Inflammatory macrophage treated with lipopolysaccharide for 1 hour (primary cell): ENCODE data around the gene OSBPL6.
"Not testable (repeated sequence)": the region's sequence is repeated elsewhere in the genome, so short reads cannot be mapped to it uniquely, and the experiment has no call there.

Experiments
- DNase-seq, 2 donors: peaks; one replicate each; pipeline ENCODE4 v3.0.0-alpha.2; 2020 to 2022

OSBPL6 gene

DNA sequence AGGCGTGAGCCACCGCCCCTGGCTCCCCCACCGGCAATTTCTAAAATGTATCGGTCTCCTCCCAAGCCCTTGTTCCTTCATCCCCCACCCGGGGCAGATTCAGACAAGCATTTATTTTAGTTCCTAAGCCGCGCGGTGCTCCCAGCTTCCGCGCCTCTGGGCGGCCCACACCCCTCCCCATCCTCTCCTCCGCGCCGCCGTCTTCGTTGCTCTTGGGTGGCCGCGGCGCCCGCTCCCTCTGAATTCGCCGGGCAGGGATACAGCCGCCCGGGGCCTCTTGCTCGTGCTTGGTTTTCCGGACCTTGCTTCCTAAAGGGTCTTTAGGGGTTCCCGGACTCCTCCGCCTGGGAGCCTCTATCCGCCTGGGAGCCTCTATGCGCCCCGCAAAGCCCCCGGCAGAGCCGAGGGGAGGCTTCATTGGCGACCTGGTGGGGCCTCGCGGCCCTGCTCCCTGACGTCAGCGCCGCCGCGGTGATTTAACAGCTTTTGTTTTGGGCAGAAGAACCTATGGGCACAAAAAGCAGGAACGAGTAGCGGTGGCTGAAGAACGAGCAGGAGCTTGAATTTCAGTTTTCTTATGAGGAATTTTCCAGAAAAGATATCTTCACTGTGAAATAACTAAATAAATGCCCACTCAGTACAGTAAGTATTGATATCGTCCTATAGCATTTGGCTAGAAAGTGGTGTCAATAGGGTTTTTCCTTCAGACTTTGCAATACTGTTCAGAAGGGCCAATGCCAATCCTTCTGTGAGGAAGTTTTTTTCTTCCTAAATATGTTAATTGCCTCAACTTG is 219.4 kb downstream of the OSBPL6 start:
- DNase-seq, result peak; percentile 65 to 77

DNA sequence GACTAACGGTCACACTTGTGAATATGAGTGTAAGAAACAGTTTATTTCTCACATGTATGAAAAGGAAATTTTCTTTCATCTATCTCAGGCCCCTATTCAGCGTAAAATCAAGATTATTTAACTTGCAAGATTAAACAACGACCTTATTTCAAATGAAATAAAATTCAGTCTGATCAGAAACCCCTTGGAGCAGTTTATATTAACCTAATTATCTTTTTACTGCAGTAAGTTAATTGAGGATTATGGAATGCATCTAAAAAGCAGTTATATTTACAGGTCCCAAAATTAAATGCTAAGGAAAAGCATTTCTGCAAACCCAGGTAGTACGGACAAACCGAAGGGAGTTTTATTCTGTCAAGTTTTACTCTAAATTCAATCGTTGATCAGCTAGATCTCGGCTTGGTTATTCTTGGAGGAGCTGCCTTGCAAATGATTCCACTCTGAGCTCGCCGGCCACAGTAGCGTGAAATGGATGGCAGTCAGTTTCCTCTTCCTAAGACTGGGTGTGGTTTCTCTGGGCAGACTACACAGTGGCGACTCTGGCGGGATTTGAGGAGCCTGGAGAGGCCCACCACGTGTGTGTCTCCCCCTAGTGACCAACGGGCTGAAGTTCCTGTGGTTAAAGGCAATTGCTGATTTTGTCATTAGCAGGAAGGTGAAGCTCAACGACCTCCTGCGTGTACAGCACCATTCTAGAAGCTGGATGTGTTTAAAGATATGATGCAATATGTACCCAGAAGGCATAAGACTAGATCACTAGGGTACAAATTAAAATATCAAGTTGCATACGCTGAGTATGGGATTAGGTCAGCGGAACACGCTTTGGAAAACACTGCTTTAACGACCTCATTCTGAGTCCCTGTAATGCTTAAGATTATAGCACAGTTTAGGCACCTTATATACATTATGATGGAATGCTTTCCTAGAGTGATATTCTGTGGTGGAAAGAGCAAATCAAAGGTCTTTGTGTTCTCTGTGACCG is 220.2 kb downstream of the OSBPL6 start:
- DNase-seq, result peak; percentile 90 to 96

DNA sequence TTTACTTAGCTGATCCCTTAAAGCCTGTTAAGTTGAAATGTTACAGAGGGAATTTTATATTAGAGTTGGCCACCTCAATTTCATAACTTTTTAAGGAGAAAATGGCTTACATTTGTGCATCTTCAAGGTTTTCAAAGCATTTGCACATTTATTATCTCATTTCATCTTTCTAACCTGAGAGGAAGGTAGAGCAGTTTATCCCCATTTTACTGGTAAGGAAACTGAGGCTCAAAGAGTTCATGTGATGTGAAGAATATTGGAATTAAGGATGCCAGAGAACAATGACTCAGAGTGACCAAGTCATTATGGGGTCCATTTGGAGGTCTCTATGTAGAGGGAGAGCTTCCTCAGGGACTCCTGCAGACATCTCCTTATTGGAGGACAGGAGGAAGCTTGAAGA is 221.7 kb downstream of the OSBPL6 start:
- DNase-seq, result no peak

DNA sequence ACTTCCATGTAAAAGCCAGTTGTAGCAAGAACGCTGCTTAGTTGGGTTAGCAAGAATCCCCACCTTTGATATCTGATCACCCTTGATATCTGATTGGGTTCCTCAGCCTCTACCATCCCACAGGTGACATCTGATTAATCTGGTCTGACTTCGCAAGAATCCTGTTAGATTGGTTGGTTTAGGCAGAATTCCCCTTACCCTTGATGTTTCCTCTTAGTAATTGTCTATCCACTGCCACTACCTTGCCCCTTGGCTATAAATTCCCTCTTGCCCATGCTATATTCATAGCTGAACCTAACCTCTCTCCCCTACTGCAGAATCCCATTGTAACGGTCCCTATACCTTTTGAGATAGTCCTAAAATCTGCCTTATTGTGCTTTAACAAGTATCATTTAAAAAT is 223.6 kb downstream of the OSBPL6 start:
- DNase-seq, result no peak

DNA sequence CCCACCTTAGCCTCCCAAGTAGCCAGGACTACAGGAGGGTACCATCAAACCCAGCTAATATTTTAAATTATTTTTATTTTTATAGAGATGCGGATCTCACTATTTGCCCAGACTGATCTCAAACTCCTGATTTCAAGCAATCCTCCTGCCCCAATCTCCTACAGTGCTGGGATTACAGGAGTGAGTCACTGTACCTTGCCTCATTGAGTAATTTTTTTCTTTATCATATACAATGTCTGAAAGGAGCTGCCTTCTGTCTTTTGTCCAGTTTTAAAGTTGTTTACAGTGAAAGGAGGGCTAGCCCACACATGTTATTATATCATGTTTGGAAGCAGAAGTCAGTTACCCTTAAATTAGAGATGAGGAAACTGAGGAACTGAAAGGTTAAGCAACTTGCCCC is 224.1 kb downstream of the OSBPL6 start:
- no peak for DNase-seq

DNA sequence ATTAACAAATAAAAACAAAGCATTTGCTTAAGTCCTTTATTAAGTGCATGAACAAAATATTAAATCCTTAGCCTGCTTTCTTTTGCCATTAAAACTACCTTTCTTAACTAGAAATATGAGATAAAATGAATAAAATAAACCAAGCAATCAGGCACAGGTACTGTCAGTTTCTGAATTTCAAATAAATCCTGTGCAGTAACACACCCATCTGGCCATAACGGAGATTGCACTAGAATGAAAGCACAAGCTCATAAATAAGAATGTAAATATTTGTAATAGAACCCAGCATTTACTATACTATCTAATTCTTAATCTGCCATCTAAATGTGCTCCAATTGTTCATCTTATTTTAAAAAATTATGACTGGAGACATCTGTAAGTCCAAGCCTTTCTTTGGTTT is 224.8 kb downstream of the OSBPL6 start:
- DNase-seq, result peak in 1 of 2 donors; percentile 6

DNA sequence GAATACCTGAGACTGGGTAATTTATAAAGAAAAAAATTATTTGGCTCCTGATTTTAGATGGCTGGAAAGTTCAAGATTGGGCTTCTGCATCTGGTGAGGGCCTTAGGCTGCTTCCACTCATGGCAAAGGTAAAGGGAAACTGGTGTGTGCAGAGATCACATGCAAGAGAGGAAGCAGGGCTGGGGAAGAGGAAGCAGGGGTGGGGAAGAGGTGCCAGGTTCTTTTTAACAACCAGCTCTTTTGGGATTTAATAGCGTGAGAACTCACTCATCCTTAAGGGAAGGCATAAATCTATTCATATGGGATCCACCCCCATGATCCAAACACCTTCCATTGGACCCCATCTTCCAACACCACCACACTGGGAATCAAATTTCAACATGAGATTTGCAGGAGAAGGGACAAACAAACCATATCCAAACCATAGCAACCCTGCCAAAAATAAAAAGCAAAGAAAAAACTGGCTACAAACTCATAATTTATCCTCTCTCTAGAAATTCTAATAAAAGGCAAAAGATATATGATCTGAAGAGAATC is 226.2 kb downstream of the OSBPL6 start:
- peak; percentile 3 to 4 for DNase-seq

DNA sequence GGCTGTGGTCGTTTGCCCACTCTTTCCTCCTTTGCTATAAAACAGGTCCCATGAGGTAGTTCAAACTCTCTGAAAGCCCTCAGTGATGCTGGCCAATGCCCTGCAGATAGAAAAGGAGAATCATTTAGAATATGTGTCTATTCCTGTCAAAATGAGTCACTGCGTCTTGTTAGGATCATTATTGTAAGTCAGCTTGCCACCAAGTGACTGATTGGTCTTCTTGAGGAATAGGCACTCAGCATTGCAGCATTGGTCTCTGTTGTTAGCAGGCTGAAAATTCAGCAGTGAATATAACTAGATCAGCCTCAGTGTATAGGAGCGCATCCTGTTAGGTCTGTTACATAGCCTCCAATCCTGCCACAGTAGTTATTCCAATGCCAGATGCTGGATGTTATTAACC is 227.8 kb downstream of the OSBPL6 start:
- no peak for DNase-seq

DNA sequence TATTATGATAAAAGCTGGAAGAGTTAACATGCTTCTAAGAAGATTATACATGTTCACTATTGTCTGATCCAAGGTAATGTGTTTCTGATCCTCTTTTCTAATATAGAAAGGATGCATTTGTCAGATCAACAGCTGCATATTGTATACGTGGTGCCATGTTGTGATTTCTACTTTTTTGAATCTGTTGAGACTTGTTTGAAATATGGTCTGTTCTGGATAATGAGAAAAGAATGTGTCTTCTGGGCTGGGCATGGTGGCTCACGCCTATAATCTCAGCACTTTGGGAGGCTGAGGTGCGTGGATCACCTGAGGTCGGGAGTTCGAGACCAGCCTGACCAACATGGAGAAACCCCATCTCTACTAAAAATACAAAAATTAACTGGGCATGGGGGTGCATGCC is 229.4 kb downstream of the OSBPL6 start:
- DNase-seq, result not testable (repeated sequence)

DNA sequence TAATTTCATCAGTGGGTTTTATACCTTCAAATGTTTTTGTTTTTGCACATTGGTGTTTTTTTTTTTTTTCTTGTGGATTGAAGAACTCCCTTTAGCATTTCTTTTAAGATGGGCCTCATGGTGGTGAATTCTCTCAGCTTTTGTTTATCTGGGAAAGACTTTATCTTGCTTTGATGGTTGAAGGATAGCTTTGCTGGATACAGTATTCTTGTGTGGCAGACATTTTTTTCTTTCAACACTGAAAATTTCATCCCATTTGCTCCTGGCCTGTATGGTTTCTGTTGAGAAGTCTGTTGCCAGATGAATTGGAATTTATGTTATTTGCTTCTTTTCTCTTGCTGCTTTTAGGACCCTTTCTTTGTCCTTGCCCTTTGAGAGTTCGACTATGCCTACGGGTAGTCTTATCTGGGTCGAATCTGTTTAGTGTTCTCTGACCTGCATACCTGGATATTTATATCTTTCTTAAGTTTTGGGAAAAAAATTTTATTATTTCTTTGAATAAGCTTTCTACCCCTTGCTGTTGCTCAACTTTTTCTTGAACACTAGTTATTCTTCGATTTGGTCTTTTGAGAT is 231.0 kb downstream of the OSBPL6 start:
- no peak for DNase-seq

DNA sequence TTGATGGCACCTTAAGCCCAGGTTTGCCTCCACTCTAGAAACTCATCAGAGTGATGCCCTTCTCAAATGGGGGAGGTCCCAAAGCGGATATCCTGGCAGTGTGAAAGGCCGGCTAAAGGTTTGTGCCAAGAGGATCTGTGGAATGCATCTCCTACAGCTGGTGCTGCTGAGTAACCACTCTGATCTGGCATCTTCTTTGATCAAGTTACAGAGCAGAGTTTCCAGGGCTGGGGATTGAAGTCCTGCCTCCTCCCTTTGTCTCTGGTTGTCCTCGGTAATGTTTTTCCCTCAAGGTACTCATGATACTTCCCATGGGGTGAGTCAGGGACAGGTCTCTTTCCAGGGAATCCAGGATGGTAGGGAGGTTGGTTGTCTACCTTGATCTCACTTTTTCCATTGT is 232.1 kb downstream of the OSBPL6 start:
- DNase-seq, result no peak

DNA sequence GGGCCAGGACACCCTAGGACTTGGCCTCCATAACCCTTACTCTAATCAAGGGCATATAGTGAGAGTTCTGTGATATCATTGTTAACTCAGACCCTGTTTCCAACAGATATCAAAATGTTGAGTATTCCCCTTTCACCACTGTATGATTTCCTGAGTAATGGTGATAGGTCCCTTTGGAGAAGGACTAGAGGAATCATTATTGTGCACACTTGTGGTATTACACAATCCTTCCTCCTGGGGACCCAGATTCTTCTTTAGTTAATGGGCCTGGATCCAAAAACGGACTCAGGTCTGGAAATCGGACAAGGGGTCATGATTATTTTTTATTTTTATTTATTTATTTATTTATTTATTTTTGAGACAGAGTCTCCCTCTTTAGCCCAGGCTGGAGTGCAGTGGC is 233.1 kb downstream of the OSBPL6 start:
- DNase-seq, result no peak

DNA sequence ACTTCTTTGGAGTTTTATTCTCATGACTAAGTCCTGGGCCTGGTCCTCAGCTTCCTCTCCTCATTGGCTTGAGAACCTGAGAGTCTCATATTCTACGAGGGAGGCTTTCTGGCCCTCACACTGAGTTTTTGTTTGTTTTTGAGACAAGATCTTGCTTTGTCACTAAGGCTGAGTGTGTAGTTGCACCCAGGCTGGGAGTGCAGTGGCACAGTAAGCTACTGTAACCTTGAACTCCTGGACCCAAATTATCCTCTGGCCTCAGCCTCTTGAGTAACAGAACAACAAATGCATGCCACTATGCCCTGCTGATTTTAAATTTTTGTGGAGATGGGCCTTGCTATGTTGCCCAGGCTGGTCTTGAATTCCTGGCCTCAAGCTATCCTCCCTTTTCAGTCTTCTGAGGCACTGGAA is 234.1 kb downstream of the OSBPL6 start:
- DNase-seq, result no peak

DNA sequence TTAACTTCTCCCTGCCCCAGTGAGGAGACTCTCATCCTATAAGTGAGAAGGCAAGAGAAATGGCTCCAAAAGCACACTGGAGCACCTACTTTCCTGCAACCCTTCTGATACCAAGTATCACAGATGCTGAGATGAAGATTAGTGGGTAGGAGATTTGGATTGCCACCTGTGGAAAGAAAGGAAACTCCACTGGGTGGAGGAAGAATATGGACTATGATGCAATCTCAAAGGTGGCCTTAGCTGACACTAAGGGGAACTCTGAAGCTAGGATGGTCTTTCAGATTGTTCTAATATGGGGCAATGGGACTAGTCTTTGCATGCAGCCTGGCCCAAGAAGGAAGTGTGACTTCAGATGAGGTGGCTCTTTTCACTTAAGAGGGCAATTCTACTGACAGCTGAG is 235.0 kb downstream of the OSBPL6 start:
- no peak for DNase-seq

DNA sequence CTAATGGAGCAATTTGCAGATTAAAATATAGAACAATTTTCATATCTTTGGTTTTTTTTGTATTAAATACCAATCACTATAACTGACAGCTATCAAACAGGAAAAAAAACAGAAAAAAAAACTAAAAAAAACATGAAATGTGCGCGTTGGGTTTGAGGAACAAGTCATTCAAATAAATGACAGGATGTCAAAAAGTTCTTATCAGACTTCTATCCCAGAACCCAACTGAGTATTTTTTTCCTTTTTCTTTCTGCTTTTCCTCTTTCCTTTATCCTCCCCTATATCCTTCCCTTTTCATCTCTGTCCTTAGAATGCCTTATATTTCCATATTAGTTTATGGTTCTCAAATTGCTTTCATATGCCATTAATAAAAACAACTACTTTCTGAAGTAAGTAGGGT is 242.3 kb downstream of the OSBPL6 start:
- DNase-seq, result no peak

DNA sequence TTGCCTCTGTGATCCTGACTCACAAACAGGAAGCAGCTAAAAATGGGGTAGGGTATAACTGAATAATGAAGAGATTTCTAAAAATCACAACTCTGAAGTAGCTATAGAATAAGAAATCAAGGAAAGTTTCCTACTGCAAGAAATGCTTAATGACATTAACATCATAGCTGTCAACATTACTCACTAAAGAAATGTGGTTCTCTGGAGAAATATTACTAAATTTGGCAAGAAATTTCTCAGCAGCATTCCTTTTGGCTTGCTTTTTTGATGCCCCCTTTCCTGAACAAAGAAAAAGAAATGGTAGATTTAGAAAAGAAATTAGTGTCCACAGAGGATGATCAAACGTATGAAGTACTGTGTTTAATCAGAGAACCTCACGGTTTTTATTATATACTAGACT is 247.1 kb downstream of the OSBPL6 start:
- DNase-seq, result no peak

DNA sequence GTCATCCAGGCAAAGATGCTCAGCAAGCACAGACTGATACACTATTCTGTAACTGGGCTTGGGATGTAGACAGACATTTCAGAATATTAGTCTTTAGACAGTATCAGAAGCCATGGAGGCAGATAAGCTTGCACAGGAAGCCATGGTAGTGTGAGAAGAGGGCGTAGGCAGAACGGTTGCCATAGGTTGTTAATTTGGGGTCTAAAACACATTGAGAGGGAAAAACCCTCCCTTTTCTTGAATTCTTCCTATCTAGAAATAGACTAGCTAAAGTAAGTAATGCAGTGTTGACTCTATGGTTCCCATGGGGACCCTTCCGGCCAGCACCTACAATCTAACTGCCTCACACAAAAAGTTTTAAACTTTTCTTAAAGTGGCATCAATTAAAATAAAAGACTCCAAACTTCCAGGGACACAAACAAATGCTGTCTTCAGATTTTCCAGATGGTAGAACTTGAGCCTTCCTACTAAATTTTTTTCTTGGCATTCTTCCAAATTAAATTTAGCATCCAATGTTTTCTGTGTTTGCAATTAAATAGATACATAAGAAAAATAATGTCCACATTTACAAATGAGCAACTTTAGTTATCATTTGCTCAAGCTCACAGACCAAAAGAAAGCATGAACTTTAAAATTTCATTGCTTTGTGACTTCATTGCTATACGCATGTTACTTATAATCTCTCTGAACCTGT is 254.8 kb downstream of the OSBPL6 start:
- no peak for DNase-seq

DNA sequence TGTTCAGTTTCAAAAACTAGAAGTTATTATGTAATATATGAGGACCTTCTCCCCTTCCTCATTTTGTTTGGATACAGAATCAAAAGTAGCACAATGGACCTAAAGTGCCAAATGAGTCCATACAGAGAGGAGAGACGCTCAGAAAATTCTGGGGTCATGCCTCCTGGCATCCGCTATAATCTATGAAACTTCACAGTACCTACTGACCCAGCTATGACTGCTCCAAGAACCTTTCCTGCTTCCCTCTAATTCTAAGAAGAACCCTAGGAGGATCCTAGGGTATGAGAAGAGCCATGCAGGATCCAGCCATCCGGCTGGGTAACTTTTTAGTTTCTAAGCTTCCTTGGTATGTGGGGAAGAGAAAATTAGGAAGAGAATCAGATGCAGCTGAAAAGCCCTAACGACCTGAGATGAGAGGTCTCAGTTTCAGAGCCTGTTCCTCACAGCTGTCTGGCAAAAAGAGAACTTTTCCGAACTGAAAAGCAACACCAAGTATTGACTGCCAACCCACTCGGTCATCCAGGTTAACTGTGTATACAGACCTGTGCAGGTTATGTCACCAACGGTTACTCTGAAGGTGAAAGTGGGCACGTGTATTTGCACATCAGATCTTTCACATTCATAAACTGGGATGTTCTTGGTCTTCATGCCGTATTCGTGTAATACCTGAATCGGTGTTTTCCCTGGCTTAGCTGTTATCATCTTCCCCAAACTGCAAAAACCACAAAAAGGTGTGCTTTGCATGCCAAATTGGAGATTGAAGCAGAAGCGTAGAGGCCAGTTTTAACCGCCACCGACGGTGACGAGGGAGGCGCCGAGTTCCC is 255.6 kb downstream of the OSBPL6 start:
- peak in 1 of 2 donors; percentile 20 for DNase-seq

DNA sequence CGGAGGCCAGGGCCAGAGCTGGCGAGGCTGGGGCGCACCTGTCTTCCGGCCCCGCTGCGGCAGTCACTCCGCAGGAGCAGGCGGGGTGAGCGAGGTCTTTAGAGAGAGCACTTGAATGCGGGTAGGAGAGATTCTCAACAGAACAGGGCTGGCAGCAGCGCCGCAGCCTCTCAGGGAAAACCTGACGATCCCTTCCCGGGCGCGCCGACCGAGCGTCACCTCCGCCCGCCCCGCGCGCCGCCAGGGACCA is 256.1 kb downstream of the OSBPL6 start:
- DNase-seq, result no peak

DNA sequence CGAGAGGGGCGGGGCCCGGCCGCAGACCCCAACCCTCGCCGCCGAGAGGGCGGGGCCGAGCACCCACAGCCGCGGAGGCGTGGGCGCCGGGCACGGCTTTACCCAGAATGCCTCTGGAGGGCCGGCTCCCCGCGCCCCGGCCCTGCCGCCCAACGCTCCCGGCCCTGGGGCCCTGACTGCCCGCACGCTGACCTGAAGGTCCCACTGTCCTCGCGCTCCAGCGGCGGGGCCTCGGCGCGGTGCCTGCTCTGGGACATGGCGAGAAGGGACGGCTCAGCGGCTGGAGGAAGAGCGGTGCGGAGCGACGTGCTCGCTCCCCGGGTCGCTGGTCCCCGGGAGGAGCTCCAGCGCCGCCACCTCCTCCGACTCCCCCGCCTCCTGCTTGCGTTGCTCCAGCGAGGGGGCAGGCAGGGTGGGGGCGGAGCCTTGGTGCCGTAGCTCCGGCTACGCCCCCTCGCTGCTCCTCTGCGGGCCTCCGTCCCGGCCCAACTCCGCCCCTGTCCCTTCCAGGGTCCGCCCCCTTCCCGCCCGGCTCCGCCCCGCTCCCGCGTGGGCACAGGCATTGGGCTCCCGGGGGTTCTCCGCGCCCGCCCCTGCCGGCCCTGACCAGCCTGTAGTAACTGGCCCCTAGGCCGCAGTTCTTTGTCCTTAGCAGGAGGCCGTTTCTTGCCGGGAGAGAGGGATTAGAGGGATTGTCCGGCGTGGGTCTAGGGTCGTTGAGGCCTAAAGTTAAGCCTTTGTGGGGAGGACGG is 256.6 kb downstream of the OSBPL6 start, which contains the start of the genes PJVK and PRKRA:
Gene PJVK, plus strand, starts transcription at position 605 of the 752 bp plus-strand sequence. CDS start 2,032 bp downstream, outside the sequence.
Gene PRKRA, minus strand, starts transcription at position 402 of the 752 bp plus-strand sequence. Its CDS starts 145 bp downstream, at position 257.
- peak; percentile 96 to 98 for DNase-seq

DNA sequence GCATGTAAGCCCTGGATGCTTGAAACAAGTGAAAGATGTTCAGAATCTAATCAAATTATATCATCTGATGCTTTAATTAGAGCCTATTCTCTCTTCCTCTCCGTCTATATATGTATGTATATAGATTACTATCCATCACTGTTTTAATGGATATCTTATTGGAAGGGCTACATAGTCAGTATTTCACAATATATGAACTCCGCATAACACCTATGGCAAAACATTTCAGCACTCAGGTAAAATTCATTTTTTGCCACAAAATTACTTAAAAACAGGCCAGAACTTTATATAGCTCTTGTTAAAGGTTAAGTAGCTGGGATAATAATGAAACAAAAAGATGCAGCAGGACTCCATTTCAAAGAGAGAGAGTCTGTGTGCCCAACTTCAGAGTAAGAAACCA is 258.0 kb downstream of the OSBPL6 start:
- no peak for DNase-seq
